ENCODE data around the gene WNT2B.

WNT2B gene

DNA sequence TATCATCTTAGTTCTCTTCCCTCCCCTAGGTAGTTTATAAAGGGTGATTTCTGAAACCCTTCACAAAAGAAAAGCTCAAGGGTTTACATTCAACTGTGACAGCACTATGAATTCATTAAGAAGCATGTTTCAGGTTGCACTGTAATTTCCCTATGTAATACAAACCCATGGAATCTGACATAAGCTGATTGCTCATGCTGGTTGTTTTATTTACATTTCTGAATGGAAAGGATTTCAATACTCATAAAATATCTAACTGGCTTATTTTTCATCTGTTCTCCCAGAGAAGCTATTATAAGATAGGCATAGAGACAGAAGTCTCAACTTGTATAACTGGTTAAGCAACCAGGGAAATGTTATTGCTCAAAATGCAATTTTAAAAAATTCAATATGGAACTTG is 20.5 kb downstream of the WNT2B start:
- DNase-seq, result no peak

DNA sequence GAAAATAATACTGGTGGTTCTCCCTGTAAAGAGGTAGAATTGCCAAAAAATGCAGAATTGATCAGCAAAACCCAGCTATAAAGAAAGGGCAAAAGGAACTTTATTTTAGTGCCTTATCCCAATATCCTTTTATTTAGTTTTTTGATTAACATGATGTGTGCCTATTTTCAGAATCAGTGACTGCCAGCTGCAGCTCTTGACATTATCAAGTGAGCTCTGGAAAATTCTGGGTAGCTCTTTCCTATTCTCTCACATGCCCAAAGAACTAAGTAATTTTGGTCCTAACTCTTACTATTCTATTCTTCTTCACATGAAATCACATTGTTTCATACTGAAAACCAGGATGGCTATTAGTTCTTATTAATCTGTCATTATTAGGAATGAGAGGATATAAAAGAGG is 22.1 kb downstream of the WNT2B start:
- no peak for DNase-seq

DNA sequence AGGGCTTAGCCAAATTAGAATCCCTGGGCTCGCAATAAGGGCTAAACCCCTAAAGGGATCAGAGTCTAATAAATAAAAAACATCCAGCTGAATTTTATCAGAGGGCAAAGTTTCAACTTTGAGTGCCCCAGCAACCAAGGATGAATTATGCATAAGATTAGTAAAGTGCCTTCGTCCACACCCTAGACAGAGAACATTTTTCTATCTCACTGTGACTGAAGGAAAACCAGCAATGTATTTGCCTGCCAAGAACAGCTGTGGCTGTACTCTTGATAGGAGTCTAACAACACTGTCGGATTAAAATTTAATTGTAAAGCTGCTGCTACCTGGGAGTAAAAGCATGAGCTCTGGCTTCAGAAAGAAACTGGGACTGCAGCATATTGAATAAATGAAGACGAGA is 23.3 kb downstream of the WNT2B start:
- no peak for DNase-seq

DNA sequence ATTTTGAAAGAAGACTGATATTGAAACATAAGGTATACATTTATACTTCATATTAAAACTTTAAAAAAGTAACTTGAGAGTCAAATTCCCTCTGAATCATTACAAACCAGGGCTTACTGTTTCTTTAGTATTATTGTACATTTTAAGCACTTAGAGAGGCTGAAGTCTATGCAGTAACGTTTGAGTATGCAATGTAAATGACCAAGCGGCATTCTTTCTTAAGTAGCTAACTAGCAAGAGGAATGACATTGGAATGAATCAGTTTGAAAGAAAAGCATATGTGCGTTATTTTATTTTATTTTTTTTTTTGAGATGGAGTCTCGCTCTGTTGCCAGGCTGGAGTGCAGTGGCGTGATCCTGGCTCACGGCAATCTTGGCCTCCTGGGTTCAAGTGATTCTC is 24.3 kb downstream of the WNT2B start:
- no peak for DNase-seq

DNA sequence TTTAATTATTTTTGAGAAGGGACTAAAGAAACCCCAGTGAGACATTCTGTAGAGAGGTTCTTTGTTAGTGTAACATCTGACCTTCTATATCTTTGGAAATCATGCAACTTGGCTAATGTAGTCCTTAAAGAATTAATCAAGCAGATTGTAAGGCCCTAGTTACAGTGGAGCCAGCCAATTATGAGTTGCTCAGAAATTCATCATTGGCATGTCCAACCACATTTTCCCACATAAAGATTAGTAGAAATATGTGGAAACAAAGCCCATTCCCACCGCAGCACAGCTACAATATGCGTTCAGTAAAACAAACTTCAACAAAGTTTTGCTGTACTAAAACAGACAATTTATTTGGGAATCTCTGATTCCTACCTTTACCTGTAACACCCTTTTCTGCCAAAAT is 27.8 kb downstream of the WNT2B start:
- no peak for DNase-seq

DNA sequence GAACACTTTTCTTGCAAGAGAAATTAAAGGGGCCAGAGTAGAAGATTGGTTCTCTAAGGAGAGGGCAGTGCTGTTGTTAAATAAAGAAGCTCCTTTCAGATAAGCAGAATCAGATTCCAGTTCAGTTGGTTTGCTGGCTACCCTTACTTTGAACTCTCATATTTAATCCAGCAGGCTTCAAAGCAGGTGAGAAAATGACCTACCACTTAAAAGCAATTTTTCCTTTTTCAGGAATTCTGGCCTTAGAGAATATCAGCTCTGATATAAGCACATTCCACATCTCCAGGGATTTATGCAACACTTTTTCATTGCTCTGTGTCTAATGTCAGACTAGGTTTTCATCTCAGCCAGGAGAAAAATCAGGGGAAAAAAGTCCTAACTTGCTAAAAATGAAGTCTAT is 28.7 kb downstream of the WNT2B start:
- DNase-seq, result no peak

DNA sequence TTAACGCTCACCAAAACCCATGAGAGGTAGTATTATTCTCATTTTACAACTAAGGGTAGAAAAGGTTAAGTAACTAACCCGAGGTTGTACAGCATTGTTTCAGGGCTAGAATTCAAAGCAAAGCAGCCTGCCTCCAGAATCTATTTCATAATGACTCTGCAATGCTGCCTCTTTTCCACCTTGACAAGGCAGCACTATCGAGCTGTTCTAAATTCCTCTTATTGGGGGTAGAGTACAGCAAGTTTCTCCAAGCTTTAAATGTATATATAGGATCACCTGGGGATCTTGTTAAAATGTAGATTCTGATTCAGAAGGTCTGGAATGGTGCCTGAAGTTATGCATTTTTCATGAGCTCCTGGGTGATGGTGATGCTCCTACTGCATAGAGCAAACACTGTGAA is 30.1 kb downstream of the WNT2B start:
- no peak for DNase-seq

DNA sequence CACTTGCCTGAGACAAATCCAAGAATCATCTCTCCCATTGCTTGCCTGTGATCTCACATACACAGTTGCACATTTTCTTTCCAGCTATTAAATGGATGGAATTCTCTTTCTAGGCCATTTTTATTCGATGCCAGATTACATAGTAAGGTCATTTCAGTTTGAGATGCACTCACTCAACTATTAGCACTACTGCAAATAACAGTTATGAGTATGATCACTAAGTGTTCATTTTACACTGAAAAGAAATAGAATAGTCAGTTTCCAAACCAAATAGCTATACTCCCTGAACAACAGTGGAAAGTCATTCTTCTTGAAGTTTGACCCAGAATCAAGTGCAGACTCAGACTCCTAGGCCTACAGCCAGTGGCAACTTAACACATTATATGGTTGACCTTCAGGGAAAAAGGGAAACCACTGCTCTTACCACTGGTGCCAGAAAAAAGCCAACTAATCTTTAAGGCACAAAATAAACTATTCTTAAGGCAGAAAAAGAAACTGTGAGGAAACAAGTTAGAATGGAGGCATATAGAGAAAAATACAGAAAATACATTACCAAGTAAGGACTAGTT is 31.5 kb downstream of the WNT2B start:
- no peak for DNase-seq

DNA sequence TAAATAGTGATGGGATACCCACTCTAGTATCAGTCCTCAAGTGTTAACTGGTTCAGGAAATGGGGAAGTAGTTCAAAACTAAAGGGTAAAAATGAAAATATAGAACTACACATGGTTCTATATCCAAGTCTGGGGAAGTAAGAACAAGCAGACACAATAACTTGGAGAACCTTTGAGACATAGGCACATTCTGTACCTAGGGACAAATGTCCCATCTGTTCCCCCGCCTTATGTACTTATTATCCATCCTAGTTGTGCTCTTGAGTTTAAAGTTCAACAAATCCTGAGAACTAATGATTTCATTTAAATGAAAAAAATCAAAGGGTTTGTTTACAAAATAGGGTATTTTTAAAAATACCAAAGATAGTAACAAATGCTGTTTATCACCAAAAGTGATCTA is 32.5 kb downstream of the WNT2B start:
- DNase-seq, result no peak

DNA sequence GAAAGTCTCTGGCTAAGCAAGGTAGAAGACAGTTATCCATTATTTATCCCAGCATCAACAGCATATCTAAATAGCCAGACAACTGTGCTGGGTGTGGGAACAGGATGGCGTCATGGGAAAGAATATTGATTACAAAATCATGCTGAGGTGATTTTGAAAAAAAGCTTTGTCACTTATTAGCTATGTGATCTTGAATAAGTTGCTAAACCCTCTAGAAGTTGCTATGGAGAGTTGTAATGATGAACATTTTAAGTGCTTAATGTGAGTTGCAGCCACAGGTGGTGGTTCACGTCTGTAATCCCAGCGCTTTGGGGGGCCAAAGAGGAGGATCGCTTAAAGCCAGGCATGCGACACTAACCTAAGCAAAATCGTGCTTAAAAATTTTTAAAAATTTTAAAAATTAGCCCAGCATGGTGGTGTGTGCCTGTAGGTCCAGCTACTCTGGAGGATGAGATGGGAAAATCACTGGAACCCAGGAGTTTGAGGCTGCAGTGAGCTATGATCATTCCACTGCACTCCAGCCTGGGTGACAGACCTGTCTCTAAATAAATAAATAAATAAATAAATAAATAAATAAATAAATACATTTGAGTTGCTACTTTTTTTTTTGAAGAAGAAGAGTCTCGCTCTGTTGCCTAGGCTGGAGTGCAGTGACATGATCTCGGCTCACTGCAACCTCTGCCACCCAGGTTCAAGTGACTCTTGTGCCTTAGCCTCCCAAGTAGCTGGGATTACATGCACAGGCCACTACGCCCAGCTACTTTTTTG is 33.6 kb downstream of the WNT2B start:
- DNase-seq, result no peak

DNA sequence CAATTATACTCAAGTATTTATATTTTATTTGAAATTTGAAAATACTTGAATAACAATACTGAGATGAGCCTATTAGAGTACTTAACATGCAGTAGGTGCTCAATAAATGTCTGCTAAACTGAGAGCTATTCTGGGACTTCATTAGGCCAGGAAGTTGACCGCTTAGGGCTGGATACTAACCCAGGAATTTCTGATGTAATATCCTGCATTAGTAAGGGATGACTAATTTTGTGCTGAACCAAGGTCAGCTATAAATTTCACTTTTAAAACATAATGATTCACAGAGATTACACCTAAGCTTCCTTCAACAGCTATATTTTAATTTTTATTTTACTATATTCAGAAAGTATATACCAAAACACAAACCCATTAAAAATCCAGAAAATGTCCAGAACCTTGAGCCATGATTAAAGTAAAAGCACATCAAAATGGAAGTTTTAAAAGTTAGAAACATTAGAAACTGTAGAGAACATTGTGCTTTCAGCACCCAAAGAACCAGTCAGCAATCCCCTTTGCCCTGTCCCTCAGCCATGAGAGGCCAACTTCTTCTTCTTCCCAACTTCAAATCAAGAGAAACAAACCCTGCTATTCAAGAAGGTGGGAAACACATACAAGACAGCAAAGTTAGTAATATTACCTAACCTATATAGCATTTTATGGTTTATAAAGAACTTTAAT is 35.4 kb downstream of the WNT2B start:
- no peak for DNase-seq

DNA sequence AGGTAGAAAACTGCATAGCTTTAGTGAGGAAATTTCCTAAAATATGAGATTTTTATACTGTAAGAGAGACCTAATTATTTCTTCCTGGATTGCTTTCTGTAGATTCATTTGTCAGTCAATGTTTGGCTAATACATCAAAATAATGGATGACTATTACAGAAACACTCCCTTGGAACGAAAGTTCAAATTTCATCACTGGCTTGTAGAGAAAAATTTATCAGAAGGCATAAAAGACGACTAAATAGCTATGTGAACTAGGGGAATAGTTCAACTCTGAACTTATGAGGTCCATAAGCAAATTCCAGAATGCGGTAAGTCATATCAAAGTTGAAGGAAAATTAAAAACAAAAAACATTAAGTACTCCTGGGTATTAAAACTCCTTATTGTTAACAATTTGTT is 36.0 kb downstream of the WNT2B start:
- DNase-seq, result no peak

DNA sequence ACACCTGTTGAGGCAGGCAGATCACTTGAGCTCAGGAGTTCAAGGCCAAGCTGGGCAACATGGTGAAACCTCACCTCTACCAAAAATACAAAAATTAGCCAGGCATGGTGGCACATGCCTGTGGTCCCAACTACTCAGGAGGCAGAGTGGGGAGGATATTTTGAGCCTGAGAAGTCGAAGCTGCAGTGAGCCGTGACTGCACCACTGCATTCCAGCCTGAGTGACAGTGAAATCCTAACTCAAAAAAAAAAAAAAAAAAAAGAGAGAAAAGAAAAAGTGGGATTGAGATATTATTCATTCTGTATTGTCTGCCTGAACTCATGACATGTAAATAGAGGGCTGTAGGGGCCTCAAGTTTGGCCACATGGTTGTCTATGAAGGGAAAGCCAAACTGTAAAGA is 37.3 kb downstream of the WNT2B start:
- no peak for DNase-seq

DNA sequence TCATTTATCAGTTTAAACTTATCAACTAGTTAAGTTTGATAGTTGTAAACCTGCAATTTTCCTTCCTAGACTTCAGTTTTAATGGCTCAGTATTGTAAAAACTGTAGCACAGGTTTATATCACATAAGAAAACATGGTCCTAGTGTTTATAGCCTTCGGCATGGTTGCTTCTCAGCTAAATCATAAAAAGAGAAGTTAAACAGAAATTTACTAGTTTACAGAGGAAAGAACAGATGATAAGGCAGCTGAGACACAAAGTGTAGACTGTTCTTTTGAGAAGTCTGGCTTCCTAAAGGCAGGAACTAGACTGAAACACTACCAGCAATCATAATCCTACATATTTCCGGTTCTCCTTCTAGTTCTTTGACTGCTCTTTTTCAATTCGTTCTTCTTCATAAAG is 39.8 kb downstream of the WNT2B start:
- DNase-seq, result no peak

DNA sequence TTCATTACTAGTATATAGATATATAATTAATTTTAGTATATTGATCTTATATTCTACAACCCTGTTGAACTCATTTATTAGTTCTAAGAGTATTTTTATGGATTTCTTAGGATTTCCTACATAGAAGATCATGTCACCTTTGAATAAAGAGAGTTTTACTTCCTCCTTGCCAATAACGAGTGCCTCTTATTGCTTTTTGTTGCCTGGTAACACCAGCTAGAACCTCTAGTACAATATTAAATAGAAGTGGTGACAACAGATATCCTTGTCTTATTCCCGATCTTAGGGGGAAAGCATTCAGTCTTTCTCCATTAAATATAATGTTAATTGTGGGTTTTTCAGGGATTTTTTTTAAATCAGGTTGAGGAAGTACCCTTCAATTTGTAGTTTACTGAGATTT is 40.8 kb downstream of the WNT2B start:
- DNase-seq, result no peak

DNA sequence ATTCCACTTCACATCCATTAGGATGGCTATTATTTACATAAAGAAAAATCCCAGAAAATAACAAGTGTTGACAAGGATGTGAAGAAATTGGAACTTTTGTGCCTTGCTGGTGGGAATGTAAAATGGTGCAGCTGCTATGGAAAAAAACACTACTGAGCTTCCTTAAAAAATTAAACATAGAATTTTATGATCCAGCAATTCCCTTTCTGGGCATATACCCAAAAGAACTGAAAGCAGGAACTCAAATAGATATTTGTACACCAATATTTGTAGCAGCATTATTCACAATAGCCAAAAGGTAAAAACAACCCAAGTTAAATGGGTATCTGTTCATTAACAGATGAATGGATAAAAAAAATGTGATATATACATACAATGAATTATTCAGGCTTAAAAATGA is 45.6 kb downstream of the WNT2B start:
- DNase-seq, result no peak

DNA sequence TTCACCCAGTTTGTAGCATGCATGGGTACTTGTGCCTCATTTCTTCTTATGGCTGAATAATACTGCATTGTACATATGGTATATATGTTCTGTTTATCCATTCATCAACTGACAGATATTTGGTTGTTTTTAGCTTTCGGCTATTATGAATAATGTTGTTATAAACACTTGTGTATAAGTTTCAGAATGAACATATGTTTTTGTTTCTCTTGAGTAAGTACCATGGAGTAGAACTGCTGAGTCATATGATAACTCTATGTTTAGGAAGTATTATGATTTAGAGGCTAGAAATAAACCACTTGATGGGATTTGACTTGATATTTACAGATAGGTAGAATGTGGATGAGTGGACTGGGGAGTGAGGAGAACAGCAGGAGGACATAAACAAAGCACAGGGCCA is 48.6 kb downstream of the WNT2B start:
- DNase-seq, result no peak

DNA sequence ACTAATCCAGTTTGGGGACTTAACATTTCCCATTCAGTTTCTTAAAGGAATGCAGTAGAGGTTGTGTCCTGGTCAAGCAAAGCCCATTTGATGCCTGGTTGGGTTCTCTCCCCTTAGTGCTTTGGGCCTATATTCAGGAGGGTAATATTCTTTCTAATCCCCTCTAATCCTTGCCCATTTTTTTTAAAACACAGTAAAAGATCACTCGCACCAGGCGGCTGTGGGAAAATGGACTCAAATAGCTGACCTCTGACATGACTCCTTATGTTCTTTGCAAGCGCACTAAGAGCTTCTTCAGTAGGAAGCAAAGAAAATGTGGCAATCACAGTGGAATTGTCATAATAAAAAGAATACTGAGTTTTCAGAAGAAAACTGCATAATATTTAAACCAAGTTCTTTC is 49.9 kb downstream of the WNT2B start:
- DNase-seq, result no peak

DNA sequence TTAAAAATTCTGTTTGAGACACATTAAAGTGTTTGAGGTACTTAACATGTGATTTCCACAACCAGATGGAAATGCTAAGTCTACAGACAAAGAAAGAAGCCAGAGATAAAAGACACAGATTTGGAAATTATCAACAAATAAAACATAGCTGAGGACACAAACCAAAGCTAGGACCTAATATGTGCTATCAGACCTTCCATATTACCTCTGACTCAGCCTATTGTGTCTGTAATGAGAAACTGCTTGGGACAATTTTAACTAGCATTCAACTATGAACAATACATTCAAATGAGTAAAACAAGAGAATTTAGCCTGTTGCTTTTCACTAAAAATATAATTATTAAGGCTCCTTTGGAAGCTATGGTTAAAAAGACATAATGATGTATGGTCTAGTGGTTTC is 54.6 kb downstream of the WNT2B start:
- no peak for DNase-seq

DNA sequence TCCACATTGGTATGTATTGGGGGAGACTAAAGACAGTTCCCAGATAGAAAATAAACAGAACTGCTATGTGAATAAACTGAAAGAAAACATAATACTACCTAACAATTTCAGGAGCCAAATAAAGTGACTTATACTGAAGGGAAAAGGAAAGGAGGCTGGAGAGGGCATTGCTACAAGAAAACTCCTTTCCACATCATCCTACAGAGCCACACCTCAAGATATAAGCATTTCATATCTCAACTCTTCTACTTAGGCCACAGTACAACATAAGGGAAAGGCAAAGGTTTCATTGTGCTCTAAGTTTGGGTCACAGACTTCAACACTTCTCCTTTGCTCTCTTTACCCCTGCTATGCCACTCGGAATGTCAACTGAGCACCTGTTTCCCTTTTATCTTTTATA is 55.3 kb downstream of the WNT2B start:
- DNase-seq, result no peak

DNA sequence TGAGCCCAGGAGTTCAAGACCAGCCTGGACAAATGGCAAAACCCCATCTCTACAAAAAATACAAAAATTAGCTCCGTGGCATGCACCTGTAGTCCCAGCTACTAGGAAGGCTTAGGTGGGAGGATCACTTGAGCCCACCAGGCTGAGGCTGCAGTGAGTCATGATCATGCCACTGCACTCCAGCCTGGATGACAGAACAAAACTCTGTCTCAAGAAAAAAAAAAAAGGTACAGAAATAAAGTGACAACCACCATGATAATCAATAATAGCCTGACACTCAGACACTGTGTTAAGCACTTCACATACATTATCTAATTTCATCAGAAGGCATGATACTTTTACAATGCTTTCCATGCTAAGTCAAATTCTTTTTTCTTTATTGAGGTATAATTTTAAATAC is 57.0 kb downstream of the WNT2B start:
- DNase-seq, result no peak

DNA sequence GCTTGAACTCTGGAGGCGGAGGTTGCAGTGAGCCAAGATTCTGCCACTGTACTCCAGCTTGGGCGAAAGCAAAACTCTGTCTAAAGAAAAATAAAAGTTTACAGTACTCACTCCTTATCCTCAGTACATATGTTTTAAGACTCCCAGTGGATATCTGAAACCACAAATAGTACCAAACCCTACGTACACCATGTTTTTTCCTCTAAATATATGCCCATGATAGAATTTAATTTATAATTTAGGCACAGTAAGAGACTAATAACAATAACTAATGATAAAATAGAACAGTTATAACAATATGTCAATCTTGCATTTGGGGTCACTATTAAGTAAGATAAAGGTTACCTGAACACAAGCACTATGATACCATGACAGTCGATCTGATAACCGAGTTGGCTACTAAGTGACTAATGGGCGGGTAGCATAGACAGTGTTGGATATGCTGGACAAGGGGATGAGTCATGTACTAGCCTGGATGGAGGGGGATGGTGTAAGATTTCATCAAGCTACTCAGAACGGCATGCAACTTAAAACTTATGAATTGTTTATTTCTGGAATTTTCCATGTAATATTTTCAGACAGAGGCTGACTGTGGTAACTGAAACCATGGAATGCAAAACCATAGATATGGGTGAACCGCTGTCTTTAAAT is 66.5 kb downstream of the WNT2B start:
- no peak for DNase-seq

DNA sequence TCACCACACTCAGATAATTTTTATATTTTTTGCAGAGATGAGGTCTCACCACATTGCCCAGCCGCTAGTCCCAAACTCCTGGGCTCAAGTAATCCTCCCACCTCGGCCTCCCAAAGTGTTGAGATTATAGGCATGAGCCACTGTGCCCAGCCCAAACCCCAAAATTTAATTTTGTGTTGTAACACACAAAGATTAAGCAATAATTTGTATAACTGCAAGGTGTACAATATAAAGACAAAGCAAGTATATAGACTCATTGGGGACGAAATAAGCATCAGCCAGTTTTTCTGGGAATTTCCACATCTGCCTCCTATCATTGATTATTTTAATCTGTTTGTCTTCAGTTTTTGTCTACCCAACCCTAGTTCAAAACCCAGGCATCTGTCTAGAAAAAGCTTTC is 67.5 kb downstream of the WNT2B start:
- DNase-seq, result no peak
